Stimulated activated naive CD4-positive, alpha-beta T cell treated with Interleukin-2 at 50 U/mL for 16 hours (primary cell): Measurements from ENCODE around the gene BANK1.

ENCODE experiments used
- DNase-seq: peaks from one replicate; lab custom pipeline; 2025; lab: John Stamatoyannopoulos, UW

Gene BANK1

DNA sequence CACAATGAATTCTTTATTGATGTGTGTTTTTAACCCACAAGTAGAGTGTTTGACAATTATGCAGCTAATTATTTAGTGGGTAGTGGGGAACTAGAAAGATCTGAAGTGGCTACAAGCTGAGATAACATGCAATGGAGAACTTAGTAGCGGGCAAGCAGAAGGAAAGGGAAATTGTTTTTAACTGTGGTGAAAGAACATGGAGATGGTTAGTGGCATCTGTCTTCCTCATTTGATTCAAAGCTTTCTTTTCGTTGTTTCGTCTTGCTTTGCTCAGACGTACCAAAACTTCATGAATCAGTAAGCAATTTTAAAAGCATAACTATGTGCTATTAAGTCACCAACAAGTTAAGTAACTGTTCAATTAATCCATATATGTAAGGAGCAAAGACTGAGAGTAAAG lies 169.9 kb downstream of the BANK1 start:
- no peak for DNase-seq

DNA sequence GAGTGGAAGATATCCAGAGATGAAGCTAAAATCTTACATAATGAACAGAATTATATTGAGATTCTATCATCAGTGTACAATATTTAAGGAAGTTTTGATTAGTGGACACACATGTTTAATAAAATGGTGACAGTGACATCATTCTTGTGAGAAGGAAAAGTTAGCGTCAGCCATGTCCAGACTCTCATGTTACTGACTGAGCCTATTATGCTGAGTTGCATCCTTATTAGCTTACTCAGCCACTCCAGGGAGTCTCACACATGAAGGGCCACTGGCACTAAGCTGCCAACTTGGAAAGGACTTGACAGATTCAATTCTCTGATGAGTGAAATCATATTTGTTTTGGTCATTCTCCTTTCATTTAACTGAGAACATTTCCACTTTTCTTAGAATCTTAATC lies 170.6 kb downstream of the BANK1 start:
- no peak for DNase-seq

DNA sequence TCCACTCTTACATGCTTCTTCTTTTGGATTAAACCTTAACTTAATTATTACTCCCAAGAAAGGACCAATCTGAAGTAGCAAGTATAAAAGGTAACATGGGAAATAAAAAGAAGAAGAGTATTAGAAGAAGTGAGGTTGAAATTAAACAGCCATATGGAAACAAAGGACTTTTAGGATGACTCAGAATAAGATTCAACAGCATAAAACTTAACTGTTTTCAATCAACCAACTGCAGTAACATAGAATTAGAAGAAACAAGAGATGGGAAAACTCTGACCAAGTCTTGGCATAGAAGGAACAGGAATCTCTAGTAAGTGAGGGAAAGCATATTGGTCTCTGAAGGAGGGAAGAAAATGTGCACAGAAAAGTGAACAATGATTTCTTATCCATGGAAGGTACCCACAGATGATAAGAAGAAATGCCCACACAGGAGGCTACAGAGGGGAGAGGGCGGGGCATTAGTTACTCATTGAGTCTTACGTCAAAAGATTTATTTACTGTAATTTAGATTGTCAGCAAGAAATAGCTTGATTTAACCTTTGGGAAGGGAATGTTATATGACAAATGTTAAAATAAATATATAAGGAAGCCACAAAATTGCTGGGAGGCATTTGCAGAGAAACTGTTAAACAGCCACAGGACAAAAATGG lies 177.3 kb downstream of the BANK1 start:
- no peak for DNase-seq

DNA sequence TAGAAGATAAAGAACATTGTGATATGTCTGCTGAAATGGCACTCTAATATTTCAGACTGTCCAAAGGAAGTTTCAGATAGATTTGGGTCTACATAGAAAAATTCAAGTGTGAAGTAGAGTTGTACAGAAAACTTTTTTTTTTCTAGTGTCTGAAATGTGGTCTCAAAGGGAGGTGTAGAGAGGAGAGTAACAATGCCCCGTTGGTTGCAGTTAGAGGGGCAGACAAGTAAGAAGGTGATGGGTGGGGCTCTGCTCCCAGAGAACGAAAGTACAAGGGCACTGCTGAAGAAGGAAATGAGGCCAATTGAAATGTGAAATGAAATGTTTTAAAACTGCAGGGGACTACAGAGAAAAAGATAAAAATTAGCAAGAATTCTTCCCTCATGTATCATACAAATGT lies 177.8 kb downstream of the BANK1 start:
- DNase-seq: no peak

DNA sequence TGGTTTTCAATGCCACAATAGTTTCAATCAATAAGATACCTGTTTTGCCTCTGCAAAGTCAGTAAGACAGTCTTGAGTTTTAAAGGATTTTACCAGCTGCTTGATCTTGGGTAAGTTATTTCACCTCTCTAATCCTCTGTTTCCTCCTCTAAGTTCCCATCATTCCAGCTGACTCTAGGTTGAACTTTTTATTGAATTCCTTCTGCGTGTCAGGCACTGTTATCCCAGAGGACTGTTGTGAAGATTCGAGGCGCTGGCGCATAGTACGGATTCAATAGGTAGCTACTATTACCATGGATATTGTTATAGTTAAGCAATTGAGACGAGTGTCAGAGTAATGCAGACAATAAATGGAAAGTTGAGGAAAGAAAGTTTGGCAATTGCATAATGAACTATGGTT lies 179.4 kb downstream of the BANK1 start:
- no peak for DNase-seq

DNA sequence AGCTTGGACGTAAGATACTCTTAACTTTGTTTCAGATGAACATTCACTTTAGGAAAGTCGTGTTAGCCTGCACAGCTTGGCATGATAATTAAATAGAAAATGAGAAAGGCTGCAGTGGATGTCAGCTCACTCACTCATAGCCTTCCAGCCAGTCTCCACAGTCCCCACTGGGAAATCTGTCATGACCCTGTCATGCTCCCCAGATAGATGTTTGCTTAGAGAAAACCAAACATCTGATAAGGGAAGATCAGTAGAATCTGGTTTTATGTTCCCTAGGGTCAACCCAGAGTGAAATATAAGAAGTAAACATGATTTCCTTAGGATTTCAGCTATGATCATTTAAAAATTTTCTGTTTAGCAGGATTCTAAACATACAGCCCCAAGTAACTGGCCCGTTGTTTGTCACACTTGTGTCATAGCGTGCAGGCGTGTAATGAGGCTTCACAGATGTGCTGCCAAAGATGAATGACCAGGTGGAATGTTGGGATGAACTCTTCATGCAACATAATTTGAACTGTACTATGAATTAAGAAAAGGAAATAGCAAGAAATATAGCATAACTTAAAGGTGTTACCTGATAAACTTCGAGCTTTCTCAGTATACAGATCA lies 180.1 kb downstream of the BANK1 start:
- DNase-seq: no peak

DNA sequence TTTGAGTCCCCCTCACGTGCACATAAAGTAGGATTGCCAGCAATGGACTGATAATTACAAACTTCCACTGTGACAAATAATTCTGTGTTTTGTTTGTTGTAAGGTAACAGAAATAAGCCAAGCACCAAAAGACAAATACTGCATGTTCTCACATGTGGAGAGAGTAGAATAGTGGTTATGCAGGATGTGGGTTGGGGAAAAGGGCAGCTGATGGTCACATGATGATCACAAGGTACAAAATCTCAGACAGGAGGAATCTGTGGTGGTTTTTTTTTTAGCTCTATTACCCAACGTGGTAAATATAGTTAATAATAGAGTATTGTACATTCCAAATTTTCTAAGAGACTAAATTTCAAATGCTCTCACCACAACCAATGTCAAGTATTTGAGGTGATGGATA lies 182.3 kb downstream of the BANK1 start:
- no peak for DNase-seq

DNA sequence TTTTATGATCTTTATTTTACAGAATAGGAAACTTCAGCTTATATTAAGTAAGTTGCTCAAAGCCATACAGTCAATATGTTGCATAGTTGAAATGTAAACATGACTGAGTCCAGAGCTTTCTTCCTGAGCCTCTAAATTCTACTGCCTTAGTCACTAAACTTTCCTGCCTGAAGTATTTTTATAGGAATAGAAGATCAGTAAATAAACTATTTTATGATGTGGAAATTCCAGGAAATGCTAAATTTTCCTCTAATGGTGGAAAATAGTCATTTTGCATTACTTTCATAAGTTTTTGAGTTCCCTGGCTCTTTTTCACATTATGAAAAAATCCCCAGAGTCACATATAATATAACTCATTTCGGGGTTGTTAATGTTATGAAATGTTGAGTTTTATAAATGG lies 182.8 kb downstream of the BANK1 start:
- no peak for DNase-seq

DNA sequence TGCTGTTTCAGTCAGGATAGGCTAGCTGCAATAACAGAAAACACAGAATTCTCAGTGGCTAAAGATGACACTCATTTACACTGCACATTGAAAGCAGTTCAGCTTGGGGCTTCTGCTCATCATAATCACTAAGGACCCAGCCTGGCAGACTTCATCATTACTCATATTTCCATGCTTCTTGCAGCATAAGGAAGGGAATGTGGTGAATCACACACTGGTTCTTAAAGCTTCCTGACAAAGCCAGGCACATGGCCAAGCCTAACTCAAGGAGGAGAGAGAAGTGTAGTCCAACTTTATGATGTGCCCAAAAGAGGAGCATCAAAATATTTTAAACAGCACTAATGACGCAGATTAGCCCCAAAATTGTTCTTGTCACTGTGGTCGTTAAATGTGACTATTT lies 186.5 kb downstream of the BANK1 start:
- DNase-seq: no peak

DNA sequence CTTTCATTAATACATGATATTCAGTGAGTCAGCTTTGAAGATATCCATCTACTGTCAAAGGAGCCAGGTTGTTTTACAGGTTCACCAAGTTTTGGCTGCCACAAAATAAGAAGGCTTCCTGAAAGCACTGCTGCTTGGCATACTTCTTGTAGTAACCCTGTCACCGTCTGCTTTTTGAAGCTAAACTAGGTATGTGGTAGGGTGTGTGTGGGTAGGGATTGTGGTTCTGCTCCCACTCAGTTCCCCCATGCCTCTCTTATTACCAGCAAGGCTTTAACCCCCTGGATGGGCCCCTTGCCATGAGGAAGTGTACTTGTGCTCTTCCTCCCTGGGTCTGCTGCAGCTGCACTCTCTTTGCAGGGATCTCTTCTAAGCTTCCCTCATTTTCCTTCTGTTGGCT lies 191.2 kb downstream of the BANK1 start:
- no peak for DNase-seq

DNA sequence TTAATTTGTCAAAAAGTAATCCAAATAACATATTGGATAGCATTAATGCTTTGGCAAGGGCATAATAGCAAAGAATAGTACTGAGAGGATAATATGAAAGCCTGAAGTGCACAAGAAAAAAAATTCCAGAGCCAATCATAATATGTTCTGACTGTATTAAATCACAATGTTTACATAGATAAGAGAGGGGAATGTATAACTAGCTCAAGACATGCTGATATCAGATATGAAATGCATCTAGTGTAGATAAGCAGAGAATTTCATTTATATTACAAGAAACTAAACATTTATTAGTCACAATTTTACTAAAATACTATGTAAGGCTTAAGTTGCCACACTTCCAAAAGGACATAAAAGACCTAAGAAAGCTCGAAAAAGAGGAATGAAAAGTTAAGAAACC lies 193.3 kb downstream of the BANK1 start:
- DNase-seq: no peak

DNA sequence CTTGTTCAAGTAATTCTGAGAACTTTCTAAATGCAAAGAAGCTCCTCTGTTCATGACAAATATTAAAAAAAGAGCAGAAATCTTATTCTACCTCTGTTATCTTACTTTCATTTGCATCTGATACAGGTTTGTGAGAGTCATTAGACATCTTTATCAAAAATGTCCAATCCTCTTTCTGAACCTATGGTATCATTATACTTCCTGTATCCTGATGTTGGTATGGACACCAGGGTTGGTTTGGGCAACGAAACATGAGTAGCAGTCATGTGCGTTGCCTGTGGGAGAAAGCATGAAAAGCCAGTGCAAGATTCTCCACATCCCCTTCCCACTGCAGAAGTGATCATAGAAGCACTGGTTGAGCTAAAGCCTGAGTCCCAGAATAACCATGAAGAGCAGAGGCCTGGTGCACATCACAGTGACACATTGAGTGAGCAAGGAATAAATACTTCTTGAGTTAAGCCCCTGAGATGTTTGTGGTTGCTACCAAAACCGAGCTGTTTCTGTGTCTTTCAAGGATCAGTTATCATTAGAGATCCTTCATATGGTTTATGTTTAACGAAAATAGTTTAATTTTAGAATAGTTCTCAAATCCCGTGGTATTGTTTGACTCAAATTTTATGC lies 197.2 kb downstream of the BANK1 start:
- DNase-seq: no peak

DNA sequence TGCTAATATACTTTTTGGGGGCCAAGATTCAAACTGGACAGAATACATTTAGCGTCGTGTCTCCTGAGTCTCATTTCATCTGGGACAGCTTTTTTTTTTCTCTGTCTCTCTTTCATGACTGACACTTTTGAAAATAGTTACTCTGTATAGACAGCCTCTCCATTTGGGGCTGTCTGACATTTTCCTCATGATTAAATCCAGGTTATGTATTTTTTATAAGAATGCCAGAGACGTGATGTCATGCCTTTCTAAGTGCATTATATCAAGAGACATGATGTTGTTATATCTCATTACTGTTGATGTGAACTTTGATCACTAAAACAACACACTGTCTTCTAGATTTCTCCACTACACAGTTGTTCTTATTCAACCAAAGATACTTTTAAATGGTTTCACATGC lies 199.0 kb downstream of the BANK1 start:
- no peak for DNase-seq

DNA sequence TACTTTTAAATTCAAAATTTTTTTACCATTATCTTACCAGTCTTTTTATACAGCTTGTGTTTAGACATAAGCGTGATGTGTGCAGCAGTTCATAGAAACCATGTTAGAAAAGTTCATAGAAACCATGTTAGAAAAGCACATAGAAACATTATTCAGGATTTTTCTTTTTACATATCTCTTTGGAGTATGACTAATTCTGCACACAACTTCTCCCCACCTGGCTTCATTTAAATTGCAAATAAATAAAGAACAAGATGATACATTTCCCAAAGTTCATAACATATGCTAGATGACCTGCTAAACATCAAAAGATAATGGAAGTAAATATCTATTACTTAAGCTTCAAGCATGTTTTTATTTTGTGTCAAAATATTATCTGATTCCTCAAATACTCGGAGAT lies 201.9 kb downstream of the BANK1 start:
- no peak for DNase-seq

DNA sequence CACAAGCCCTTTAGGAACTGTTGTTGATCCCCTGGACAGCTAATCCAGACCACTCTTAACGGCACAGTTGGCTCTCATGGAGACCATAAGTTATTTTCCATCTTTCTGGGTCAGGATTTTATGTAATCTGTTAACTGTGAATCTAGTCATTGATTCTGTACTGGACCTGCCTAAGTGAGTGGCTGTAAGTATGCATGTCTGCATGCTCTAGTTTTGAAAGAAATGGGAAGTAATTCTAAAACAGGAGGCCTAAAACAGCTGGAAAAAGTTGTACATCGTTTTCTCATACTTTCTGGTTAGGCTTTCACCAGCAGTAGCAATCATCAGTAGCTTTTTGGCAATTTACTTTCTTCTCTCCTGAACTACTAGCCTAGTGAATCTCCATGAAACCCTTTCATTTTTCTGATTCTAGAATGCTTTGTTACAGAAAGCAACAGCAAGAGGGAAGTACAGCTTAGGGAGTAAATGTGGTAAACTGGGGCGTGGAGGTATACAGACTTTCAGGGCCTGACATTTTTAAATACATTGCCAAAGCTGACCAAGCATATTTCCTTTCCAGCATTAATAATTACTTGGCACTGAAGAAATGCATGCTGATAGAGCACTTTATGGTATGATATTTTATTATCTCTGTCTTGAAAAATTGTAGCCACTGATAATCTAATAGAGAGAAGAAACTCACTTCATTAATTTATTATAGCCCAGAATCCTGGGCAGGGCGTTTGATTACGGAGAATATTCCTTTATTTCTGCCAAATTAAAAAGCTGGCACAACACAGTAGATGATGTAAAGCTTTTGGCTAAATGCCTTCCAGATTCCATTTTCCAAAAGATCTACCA lies 202.7 kb downstream of the BANK1 start:
- DNase-seq: no peak

DNA sequence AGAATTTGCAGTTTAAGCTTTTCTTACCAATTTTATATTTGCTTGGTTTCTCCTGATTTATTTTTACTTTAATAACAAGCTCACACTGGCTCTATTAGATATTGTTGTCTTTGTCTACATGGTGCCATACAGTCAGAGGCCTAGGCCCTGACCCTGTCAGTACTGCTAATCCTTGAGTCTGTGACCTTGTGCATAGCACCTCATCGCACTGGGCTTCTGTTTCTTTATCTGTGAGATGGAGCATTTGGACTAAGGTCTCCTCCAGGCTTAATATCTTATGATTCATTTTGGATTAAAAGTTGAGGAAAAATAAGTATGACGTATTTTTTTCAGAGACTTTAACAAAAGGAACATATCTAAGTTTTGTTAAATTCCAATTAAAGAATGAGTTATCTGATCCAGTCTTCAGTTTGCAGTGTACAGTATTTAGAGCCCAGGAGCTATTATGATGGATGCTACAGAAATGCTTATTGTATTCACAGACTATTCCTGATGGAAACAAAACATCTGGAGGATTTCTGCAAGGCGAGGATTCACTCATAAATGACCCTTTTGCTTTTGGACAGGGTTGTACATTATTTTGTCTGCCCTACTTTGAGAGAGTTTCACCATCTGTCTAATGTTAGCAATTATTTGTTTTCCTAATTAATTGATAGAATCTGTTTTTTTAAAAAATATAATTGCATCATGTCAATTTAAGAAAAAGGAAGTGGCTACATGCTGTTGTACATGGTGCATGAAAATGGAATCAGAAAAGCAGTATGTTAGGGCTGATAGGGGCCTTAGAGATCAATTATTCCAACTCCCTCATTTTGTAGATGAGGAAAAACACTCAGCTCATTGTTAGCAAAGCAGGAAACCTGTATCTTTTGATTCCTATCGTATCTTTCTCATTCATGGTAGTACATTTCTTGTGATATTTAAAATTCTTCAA lies 203.6 kb downstream of the BANK1 start:
- no peak for DNase-seq

DNA sequence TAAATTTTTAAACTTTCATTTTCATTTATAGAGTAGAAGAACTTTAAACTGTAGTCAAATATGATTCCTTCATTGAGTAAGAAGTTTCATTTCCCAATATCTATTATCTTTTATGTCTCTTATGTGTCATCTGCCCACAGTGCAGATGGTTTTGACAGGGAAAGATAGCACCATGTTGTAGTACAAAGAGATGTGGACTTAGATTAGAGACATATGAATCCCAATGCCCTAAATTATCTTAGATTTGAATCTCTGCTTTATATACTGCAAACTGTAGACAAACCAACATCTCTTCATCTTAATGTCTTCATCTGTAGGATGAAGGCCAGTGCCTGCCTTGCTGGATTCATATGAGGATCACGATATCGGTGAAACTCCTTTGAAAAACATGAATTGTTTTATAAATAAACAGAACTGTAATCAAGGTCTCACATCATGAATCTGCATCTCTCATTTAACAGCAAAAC lies 217.5 kb downstream of the BANK1 start:
- DNase-seq: no peak

DNA sequence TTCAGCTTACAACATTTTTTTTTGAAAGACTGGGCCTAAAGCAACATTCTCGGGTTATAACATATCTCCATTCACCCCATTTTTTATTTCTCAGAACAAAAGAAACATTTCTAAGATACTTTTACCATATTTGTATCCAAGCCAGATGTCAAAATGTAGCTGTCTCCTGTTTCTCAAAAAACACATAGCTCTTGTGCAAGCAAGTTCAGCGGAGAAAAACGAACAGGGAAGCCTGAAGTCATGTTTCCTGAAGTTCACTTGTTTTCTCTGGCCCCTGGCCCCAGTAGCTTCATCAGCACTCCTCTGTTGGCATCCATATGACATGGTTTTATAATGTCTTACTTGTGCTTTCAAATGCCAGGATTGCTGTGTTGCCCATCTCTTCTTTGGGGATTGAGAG lies 218.2 kb downstream of the BANK1 start:
- no peak for DNase-seq

DNA sequence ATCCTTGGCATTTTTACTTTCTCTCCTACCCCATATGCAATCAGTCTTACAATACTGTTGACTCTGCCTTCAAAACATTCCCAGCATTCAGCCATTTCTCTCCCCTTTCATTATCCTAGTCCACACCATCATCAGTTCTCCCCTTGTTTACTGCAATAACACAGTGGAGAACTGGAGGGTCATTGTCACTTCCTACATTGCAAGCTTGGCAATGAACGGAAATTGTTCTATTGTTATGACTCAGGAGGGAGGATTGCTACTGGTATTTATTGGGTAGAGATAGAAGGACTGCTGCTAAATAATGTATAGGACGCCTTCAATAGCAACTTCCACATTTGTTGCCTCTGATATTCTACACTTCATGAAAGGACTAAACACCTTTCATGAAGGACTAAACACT lies 231.8 kb downstream of the BANK1 start:
- no peak for DNase-seq

DNA sequence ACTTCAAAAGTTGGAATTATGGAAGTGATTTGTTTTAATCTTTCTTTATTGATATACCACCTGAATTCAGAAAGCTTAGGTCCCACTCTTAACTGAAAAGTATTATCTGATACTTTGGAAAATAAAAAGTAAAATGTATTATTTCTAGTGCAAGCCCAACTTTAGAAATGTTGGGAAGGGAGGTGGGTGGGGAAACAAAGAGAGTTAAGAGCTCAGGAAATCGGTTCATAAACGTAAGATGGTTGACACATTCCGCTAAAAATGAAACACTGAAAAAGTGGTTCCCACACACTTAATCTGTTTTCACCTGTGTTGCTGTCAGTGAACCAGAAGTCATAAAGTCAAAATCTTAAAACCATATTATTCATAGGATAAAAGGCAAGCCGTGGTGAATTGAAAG lies 237.4 kb downstream of the BANK1 start:
- no peak for DNase-seq

DNA sequence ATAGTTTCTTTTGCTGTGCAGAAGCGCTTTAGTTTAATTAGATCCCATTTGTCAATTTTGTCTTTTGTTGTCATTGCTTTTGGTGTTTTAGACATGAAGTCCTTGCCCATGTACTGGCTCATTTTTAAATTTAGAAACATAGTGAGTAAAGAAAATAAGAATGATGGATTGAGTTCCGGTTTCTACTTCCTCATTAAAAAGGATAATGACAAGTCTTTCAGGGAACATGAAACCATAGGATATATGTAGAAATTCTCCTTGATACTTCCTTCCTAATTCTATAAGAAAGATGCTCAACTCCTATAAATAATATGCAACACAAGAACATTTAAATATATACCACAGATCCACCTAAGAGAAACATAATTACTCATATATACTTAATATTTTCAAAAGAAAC lies 240.9 kb downstream of the BANK1 start:
- DNase-seq: no peak

DNA sequence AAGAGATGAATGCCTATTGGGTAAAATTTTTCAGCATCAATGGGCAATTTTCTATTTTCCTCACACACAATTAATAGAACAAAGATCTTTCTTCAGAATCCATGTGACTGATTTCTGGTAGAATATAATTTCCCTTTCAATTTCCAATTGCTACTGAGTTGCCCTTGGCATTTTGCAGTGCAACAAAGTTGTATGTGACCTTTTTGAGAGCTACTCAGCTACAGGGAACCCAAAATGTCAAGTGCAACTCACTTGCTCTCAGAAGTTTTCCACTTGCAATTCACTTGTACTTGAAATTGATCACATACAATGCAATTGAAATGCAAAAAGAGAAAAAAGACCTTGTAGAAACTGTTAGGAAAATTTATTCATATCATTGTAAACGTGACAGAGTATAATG lies 245.5 kb downstream of the BANK1 start:
- no peak for DNase-seq
